Skeletal muscle tissue (tissue), 4 donors: ENCODE data around the gene ZRANB3. TPM values are rescaled to one million over a fixed set of nuclear protein-coding genes. Genes with fewer than 3 reads are reported as not detected.

Source experiments
- H3K27ac ChIP-seq: one replicate; pipeline ENCODE4 v1.7.0; 2013; ENCODE audit warnings: mild to moderate bottlenecking, low read depth, low read length, inconsistent platforms
- H3K27me3 ChIP-seq, 3 donors: one replicate each; pipeline ENCODE4 v1.7.0; 2013; ENCODE audit warnings: low read length in 3 of 3; ENCODE audit not compliant: control insufficient read depth in 3 of 3, insufficient read depth in 3 of 3
- H3K36me3 ChIP-seq, 3 donors: one replicate each; pipeline ENCODE4 v1.7.0; 2013; ENCODE audit warnings: low read length in 3 of 3; ENCODE audit not compliant: control insufficient read depth in 3 of 3, insufficient read depth in 3 of 3
- H3K4me1 ChIP-seq, 3 donors: one replicate each; pipeline ENCODE4 v1.7.0; 2013; ENCODE audit warnings: low read length in 3 of 3, mild to moderate bottlenecking in 3 of 3; ENCODE audit not compliant: control insufficient read depth in 3 of 3, insufficient read depth in 3 of 3
- H3K4me3 ChIP-seq, 3 donors: one replicate each; pipeline ENCODE4 v1.7.0; 2013; ENCODE audit warnings: low read length in 3 of 3
- H3K9ac ChIP-seq, 3 donors: one replicate each; pipeline ENCODE4 v1.7.0; 2013; ENCODE audit warnings: low read length in 3 of 3, mild to moderate bottlenecking in 3 of 3, moderate library complexity in 2 of 3, low read depth in 1 of 3
- H3K9me3 ChIP-seq, 3 donors: one replicate each; pipeline ENCODE4 v1.7.0; 2013; ENCODE audit warnings: low read length in 3 of 3; ENCODE audit not compliant: control insufficient read depth in 3 of 3
- total RNA-seq: library from RNA; depleted of rRNA; stranded (reverse); fragments of >200 nt; gene quantifications from one replicate; pipeline ENCODE4 v1.2.3, GENCODE V29; 2014
- donor health status: Osteomylitis.

The ZRANB3 gene
- total RNA-seq = 12.5 TPM

DNA sequence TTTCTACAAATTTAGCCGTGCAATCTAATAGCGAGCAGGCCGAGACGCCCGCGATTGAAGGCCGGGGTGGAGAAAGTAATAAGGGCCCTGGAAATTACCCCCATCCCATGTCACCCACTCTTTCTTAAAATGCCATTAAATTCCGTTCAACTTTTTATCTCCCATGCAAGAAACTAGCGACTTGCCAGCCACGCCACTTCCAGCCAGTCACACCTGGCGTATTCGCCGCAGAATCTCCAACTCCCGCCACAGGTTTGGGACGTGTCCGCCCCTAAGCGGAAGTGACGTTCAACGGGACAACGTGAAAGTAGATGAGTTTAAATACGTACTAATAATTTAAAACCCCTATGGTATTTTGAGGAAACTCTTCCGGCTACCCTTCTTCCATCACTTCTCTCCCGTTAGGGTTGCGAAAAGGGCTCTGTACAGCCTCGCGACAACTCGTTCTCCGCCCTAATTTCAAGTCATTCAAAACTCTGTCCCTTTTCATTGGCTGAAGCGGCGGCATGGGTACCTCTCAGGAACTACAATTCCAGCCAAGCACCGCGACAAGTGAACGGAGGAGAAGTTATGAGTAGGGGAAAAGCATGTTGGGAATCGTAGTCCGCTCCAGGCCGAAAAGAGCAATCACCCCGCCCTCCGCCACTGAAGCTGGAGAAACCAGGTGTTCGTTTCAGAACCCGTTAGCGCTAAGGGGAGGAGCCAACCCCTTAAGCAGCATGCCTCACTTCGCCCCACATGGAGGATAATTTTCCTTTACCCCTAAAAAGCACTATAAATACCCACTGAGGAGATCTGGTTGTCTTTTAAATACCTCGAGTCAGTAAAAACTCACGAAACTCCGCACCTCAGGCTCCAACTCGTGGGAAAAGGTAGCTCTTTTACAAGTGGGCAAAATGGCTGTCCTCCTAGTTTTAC lies at the start of gene ZRANB3:
Gene ZRANB3 (minus strand): TSS at position 906 of the 918 bp plus-strand sequence.
- Histone ChIP-seq H3K36me3 (no peaks in the 10 kb centered on the region), H3K27me3 (no peaks in the 10 kb centered on the region), H3K9ac (peak within 1 kb of the TSS; percentile 79 to 96 (median 95)), H3K4me1 (peaks cover 0 to 17% (median 11%) of the 10 kb centered on the region in 3 donors), H3K9me3 (no peaks in the 10 kb centered on the region), H3K27ac (peak within 1 kb of the TSS; percentile 97), H3K4me3 (peak within 1 kb of the TSS; percentile 91 to 99 (median 95))

DNA sequence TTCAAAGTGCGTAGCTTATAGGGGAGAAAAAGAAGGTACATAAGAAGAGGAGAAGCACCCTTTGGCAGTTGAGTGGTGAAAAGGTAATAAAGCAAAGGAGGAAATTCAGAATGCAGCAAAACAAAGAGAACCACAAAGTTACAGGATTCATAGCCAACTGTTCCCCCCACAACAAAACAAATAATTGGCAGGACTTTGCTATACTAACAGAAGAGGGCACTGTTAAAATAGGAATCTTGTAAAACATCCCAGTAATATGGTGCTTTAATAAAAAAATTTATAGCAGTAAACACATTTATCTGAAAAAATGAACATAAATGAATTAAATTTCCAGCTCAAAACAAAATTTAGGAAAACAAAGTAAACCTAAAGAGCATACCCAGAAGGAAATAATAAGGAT lies 42.6 kb upstream of the ZRANB3 start:
- Histone ChIP-seq H3K4me1 (no peaks in the 10 kb centered on the region), H3K9ac (no peak overlapping the region), H3K27me3 (no peaks in the 10 kb centered on the region), H3K4me3 (no peak overlapping the region), H3K9me3 (no peaks in the 10 kb centered on the region), H3K36me3 (peaks cover 0 to 4% (median 3%) of the 10 kb centered on the region in 3 donors), H3K27ac (no peak overlapping the region)

DNA sequence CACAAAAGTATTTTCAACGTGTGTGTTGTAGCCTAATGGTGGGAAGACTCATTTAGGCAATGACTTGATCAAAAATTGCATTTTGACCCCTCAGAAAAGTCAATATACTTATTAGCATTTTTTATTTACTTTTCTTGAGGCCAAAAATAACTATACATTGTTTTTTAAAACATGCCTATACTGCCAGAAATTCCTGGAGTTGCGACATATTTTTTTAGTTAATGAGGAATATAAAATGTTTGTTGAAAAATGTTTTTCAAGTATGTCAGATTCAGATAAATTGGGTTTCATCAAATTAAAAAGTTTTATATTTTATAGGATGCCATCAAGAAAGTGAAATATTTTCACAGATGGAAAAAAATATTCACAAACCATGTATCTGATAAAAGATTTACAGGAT lies 39.9 kb upstream of the ZRANB3 start:
- Histone ChIP-seq H3K36me3 (peaks cover 2 to 4% (median 3%) of the 10 kb centered on the region in 3 donors), H3K4me1 (no peaks in the 10 kb centered on the region), H3K4me3 (no peak overlapping the region), H3K9ac (no peak overlapping the region), H3K27me3 (no peaks in the 10 kb centered on the region), H3K27ac (no peak overlapping the region), H3K9me3 (no peaks in the 10 kb centered on the region)

DNA sequence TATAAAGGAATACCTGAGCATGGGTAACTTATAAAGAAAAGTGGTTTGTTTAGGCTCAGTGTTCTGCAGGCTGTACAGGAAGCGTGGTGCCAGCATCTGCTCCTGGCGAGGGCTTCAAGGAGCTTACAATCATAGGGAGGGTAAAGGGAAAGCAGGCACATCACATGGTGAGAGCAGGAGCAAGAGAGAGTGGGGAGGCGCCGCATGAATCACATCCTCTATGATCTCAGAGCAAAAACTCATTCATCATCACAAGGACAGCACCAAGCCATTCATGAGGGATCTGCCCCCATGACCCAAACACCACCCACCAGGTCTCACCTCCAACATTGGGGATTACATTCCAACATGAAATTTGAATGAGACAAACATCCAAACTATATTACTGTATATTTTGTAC lies 32.8 kb upstream of the ZRANB3 start:
- Histone ChIP-seq H3K4me1 (no peaks in the 10 kb centered on the region), H3K9ac (no peak overlapping the region), H3K27me3 (no peaks in the 10 kb centered on the region), H3K4me3 (no peak overlapping the region), H3K27ac (no peak overlapping the region), H3K36me3 (peaks cover 0 to 4% (median 0%) of the 10 kb centered on the region in 3 donors), H3K9me3 (no peaks in the 10 kb centered on the region)

DNA sequence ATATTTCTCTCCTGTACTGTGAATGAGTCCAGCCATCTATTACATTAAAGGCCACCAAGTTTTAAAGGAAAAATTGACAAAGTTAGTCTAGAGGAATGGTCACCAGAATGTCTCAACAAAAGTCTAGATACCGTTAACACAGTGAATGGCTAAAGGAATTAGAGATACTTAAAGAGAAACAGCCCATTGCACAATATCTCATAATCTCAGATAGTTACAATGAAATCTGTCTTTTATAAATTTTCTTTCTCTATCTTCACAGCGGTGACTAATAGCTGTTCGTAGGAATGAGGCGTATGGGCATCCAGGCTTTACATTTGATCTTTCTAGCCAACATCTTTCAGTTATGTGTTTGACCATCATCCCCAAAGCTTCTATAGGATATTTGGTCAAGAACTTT lies 30.9 kb upstream of the ZRANB3 start:
- no peaks in the 10 kb centered on the region for H3K27me3 ChIP-seq
- peaks cover 0 to 2% (median 0%) of the 10 kb centered on the region in 3 donors for H3K36me3 ChIP-seq
- no peak overlapping the region for H3K4me3 ChIP-seq
- H3K9me3 ChIP-seq = no peaks in the 10 kb centered on the region
- H3K9ac ChIP-seq = no peak overlapping the region
- H3K27ac ChIP-seq = no peak overlapping the region
- H3K4me1 ChIP-seq = peaks cover 0 to 9% (median 7%) of the 10 kb centered on the region in 3 donors

DNA sequence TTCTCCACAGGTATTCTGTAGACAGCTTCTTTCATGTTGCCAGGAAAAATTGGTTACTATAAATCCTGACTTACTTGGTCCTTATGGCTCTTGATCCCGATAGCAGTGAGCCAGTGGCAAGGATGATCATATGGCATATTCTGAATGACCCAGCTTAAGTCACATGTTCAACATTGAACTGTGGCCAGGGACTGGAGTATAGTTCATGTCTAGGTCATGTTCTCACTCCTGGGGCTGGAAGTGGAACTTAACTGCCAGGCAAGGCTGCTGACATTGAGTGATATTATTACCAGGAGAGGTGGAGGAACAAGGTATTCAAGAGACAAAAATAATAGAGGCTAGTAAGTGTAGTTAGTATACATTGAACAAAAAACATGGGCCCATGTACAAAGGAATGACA lies 26.5 kb upstream of the ZRANB3 start:
- Histone ChIP-seq H3K36me3 (no peaks in the 10 kb centered on the region), H3K9me3 (no peaks in the 10 kb centered on the region), H3K27ac (no peak overlapping the region), H3K9ac (peak overlapping the region in 1 of 3 donors; percentile 10), H3K4me3 (no peak overlapping the region), H3K27me3 (no peaks in the 10 kb centered on the region), H3K4me1 (peaks cover 4 to 12% (median 10%) of the 10 kb centered on the region in 3 donors)

DNA sequence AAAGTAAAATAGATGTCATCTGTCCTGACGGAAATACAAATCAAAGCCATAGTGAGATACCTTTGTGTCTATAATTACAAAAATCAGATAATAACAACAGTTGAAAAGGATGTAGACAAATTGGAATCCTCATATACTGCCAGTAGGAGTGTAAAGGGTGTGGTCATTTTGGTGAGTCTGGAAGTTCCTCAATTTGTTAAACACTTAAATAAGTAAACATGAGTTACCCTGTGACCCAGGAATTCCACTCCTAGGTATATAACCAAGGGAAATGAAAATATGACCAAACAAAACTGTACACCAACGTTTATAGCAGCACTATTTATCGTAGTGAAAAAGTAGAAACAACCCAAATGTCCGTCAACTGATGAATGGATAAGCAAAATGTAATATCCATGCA lies 24.3 kb upstream of the ZRANB3 start:
- H3K9me3 ChIP-seq = no peaks in the 10 kb centered on the region
- H3K4me1 ChIP-seq = peaks cover 4 to 12% (median 10%) of the 10 kb centered on the region in 3 donors
- no peaks in the 10 kb centered on the region for H3K36me3 ChIP-seq
- no peak overlapping the region for H3K27ac ChIP-seq
- no peak overlapping the region for H3K4me3 ChIP-seq
- no peaks in the 10 kb centered on the region for H3K27me3 ChIP-seq
- H3K9ac ChIP-seq = no peak overlapping the region

DNA sequence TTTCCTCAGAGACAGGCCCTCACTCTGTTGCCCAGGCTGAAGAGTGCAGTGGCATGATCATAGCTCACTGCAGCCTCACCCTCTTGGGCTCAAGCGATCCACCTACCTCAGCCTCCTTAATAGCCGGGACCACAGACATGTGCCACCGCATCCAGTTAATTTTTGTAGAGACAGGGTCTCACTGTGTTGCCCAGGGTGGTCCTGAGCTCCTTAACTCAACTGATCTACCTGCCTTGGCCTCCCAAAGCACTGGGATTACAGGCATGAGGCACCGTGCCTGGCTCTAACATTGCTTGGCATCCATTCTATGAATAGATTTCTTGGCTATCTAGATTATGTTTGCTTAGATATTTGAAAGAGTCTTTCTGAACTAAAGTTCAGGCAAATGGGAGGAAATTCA lies 21.9 kb upstream of the ZRANB3 start:
- H3K4me3 ChIP-seq = no peak overlapping the region
- H3K36me3 ChIP-seq = no peaks in the 10 kb centered on the region
- H3K27me3 ChIP-seq = no peaks in the 10 kb centered on the region
- H3K9ac ChIP-seq = no peak overlapping the region
- H3K27ac ChIP-seq = no peak overlapping the region
- H3K9me3 ChIP-seq = no peaks in the 10 kb centered on the region
- H3K4me1 ChIP-seq = peaks cover 4 to 10% (median 10%) of the 10 kb centered on the region in 3 donors

DNA sequence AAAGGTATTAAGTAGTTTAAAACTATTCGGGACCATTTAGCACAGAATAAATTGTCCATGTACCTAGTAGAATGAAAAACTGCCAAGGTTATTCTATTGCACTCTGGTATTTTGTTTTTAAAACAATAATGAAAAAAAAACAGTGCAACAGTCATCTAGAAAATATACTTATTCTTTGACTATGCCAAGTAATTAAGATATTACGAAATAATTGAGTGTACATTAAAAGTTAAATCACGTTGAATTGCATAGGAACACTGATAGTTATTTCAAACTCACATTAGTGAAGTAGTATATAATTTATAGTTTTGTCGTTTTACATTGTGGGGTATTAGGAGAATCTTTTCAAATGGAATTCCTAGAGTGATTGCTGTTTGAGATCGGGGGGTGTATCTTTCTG lies 20.3 kb upstream of the ZRANB3 start:
- Histone ChIP-seq H3K9ac (no peak overlapping the region), H3K27me3 (no peaks in the 10 kb centered on the region), H3K36me3 (no peaks in the 10 kb centered on the region), H3K4me1 (peaks cover 3 to 4% (median 3%) of the 10 kb centered on the region in 3 donors), H3K9me3 (no peaks in the 10 kb centered on the region), H3K4me3 (no peak overlapping the region), H3K27ac (no peak overlapping the region)

DNA sequence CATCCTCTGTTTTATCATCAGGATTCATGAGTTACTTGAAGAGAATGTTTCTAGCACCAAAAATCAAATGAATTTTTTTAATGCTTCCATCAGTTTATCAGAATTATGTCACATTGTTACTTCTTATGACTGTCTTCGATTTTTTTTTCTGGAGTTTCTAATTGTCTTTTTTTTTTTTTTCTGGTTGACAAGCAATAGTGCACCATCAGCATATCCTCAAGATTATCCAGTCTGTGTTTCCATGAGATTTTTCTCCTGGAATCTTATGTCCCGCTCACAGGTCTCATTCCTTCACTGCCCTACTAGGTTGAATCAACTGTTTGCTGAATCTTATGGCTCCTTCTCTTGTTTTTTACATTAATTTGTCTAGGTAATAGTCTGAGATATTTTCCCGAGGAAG lies 16.3 kb upstream of the ZRANB3 start:
- Histone ChIP-seq H3K9ac (no peak overlapping the region), H3K9me3 (no peaks in the 10 kb centered on the region), H3K27me3 (no peaks in the 10 kb centered on the region), H3K4me1 (no peaks in the 10 kb centered on the region), H3K4me3 (no peak overlapping the region), H3K36me3 (no peaks in the 10 kb centered on the region), H3K27ac (no peak overlapping the region)
